WTC11 (cell line): Measurements from ENCODE around the gene PACS1. TPM values are rescaled to one million over a fixed set of nuclear protein-coding genes. Genes with fewer than 3 reads are reported as not detected.
A peak's percentile ranks its signal among the peaks of the same experiment; 100 is the strongest.

Experiments used
- ATAC-seq: fragments of 200-7000 bp; cut with Tn5 transposase; 2 replicates; pipeline ENCODE4 v1.10.0; 2021; ENCODE audit warnings: mild to moderate bottlenecking, moderate library complexity
- CTCF ChIA-PET: fragments of 300-600 bp; sonication (Branson Sonifier 250); formaldehyde crosslinking; loops from one replicate; lab custom pipeline; 2021; ENCODE audit warnings: antibody characterized with exemption; lab: Charles Lee
- POLR2A ChIA-PET: fragments of 350-600 bp; sonication (Branson Sonifier 250); formaldehyde crosslinking; loops from one replicate; lab custom pipeline; 2021; ENCODE audit warnings: antibody characterized with exemption; lab: Charles Lee
- DNase-seq: peaks from one replicate; pipeline ENCODE4 v3.0.0; 2021; ENCODE audit warnings: low spot score
- H3K27ac Mint-ChIP-seq: 2 replicates; pipeline ENCODE4 v1.8.0; 2021; ENCODE audit warnings: mixed read lengths
- H3K27me3 Mint-ChIP-seq: 2 replicates; pipeline ENCODE4 v1.8.0; 2021; ENCODE audit warnings: low read depth, mild to moderate bottlenecking, moderate library complexity, mixed read lengths
- H3K36me3 Mint-ChIP-seq: 2 replicates; pipeline ENCODE4 v1.8.0; 2021; ENCODE audit warnings: mixed read lengths
- H3K4me1 Mint-ChIP-seq: 2 replicates; pipeline ENCODE4 v1.8.0; 2022; ENCODE audit warnings: mixed read lengths
- H3K4me3 Mint-ChIP-seq: 2 replicates; pipeline ENCODE4 v1.8.0; 2021; ENCODE audit warnings: mild to moderate bottlenecking, moderate library complexity, mixed read lengths
- H3K9me3 Mint-ChIP-seq: 2 replicates; pipeline ENCODE4 v1.8.0; 2021; ENCODE audit warnings: mixed read lengths
- ATF6 ChIP-seq: sonication (generic); formaldehyde crosslinking; IDR thresholded peaks from 2 replicates; pipeline ENCODE4 v1.8.1; 2023; ENCODE audit warnings: mild to moderate bottlenecking, missing genetic modification reagents
- E2F1 ChIP-seq: sonication (generic); formaldehyde crosslinking; IDR thresholded peaks from 2 replicates; pipeline ENCODE4 v1.8.0; 2022; ENCODE audit warnings: mild to moderate bottlenecking, missing genetic modification reagents
- HMGXB4 ChIP-seq: sonication (generic); formaldehyde crosslinking; IDR thresholded peaks from 2 replicates; pipeline ENCODE4 v1.8.1; 2023; ENCODE audit warnings: mild to moderate bottlenecking, moderate library complexity, missing genetic modification reagents
- NR1H2 ChIP-seq: sonication (generic); formaldehyde crosslinking; IDR thresholded peaks from 2 replicates; pipeline ENCODE4 v1.9.0; 2021; ENCODE audit warnings: mild to moderate bottlenecking, moderate library complexity, missing genetic modification reagents
- PRDM15 ChIP-seq: sonication (generic); formaldehyde crosslinking; IDR thresholded peaks from 2 replicates; pipeline ENCODE4 v1.8.0; 2022; ENCODE audit warnings: missing genetic modification reagents
- SP1 ChIP-seq: sonication (generic); formaldehyde crosslinking; conservative IDR thresholded peaks from 2 replicates; pipeline ENCODE4 v1.8.1; 2022; ENCODE audit warnings: missing genetic modification reagents
- TEAD4 ChIP-seq: sonication (generic); formaldehyde crosslinking; IDR thresholded peaks from 2 replicates; pipeline ENCODE4 v1.8.0; 2022; ENCODE audit warnings: mild to moderate bottlenecking, missing genetic modification reagents
- ZBTB21 ChIP-seq: sonication (generic); formaldehyde crosslinking; IDR thresholded peaks from 2 replicates; pipeline ENCODE4 v1.8.1; 2023; ENCODE audit warnings: mild to moderate bottlenecking, missing genetic modification reagents, borderline replicate concordance
- ZNF317 ChIP-seq: sonication (generic); formaldehyde crosslinking; IDR thresholded peaks from 2 replicates; pipeline ENCODE4 v1.8.1; 2023; ENCODE audit warnings: low read depth, mild to moderate bottlenecking, moderate library complexity, missing genetic modification reagents, borderline replicate concordance
- total RNA-seq: library from RNA; stranded (reverse); gene quantifications from 3 replicates; pipeline ENCODE4 v1.2.3, GENCODE V29; 2021

The PACS1 gene
- total RNA-seq, 1 experiment from 2014 or later = 34.8 TPM

- TF ChIP-seq ATF6 (CRISPR knock-in tag) = no peak
- no peak for TF ChIP-seq PRDM15 (CRISPR knock-in tag)
- TF ChIP-seq ZNF317 (CRISPR knock-in tag) = no peak
Measured at GRCh38 chr11:66277471-66278362, 207.6 kb downstream of the PACS1 start, which contains the start of gene CNIH2 (continued).

- Mint-ChIP-seq H3K36me3 (peaks cover 8% of the 10 kb centered on the region), H3K4me1 (peaks cover 24% of the 10 kb centered on the region), H3K27ac (no peak overlapping the region), H3K27me3 (peaks cover 22% of the 10 kb centered on the region), H3K9me3 (no peaks in the 10 kb centered on the region), H3K4me3 (peak overlapping the region; percentile 65)
- DNase-seq (no peak), ATAC-seq (no peak)
- CTCF ChIA-PET = interaction anchor here (0.6 to 2.5 kb wide), 9 partner anchors 11 to 140 kb away, joined by 3 to 15 read pairs (median 5); partner anchors contain the start of gene YIF1A
- TF ChIP-seq SP1 (CRISPR knock-in tag) (no peak), TEAD4 (CRISPR knock-in tag) (no peak), HMGXB4 (CRISPR knock-in tag) (no peak), E2F1 (CRISPR knock-in tag) (no peak), NR1H2 (CRISPR knock-in tag) (no peak)
- POLR2A ChIA-PET = no interaction called here
Measured at GRCh38 chr11:66278363-66279091, 208.5 kb downstream of the PACS1 start.

- no peak for TF ChIP-seq ZBTB21 (CRISPR knock-in tag)
- H3K4me3 Mint-ChIP-seq = peak overlapping the region; percentile 65
- no peak overlapping the region for H3K27ac Mint-ChIP-seq
- CTCF ChIA-PET = interaction anchor here (0.6 to 2.5 kb wide), 9 partner anchors 11 to 139 kb away, joined by 3 to 15 read pairs (median 5); partner anchors contain the start of gene YIF1A
- peaks cover 4% of the 10 kb centered on the region for H3K36me3 Mint-ChIP-seq
- DNase-seq (peak; percentile 33), ATAC-seq (no peak; the same call in 1 of the 2 replicates)
- peaks cover 24% of the 10 kb centered on the region for H3K4me1 Mint-ChIP-seq
- POLR2A ChIA-PET = no interaction called here
- peaks cover 22% of the 10 kb centered on the region for H3K27me3 Mint-ChIP-seq
- no peaks in the 10 kb centered on the region for H3K9me3 Mint-ChIP-seq
Measured at GRCh38 chr11:66279092-66279734, 209.1 kb downstream of the PACS1 start.
